Fibroblast of peridontal ligament (primary cell): ENCODE measurements around the gene OR52A1.

ENCODE experiments used
- DNase-seq: peaks from one replicate; pipeline ENCODE4 v3.0.0-alpha.2; 2010; ENCODE audit errors: extremely low read depth

Gene OR52A1

DNA sequence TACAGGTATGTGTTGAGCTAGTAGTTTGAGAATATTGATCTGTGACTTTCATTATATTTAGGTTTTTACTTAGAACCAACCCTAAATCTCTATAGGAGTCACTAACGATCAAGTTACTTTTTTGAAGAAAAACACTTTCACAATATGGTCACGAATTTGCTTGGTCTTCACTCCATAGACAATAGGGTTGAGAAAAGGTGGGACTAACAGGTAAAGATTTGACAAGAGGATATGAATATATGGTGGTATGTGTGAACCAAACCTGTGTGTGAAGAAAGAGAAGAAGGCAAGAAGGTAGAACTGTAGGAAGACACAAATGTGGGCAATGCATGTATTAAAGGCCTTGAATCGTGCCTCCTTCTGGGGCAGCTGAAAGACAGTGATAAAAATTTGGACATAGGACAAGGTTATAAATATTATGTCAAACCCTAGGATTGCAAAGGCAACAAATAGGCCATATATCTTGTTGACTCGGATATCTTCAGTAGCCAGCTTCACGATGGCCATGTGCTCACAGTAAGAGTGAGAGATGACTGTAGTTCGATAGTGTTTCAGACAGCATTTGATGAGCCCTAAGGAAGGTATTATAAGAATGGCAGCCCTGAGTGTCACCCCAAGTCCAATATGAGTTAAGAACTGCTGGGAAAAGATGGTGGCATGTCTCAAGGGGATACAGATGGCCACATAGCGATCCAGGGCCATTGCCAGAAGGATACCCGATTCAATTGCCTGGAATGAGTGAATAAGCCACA lies 22.8 kb downstream of the OR52A1 start:
- no peak for DNase-seq

DNA sequence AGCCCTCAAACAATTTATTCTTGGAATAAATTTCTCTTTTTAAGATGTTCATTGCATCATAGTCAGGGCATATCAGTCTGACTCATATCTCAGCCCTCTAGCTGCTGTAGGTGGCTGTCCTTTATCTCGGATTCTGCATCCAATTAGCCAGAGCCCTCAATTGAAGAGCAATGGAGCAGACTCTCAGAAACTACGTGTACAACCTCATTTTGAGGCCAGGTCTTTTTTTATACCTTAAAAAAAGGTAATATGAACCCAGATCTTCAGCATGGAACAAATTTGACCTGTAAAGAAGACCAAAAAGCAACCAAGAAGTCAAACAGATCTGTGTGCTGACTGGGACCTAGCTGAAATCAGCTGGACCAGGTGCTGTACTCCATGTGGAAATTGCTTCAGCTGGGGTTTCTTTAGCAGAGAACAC lies 25.1 kb downstream of the OR52A1 start:
- DNase-seq: peak; percentile 26

DNA sequence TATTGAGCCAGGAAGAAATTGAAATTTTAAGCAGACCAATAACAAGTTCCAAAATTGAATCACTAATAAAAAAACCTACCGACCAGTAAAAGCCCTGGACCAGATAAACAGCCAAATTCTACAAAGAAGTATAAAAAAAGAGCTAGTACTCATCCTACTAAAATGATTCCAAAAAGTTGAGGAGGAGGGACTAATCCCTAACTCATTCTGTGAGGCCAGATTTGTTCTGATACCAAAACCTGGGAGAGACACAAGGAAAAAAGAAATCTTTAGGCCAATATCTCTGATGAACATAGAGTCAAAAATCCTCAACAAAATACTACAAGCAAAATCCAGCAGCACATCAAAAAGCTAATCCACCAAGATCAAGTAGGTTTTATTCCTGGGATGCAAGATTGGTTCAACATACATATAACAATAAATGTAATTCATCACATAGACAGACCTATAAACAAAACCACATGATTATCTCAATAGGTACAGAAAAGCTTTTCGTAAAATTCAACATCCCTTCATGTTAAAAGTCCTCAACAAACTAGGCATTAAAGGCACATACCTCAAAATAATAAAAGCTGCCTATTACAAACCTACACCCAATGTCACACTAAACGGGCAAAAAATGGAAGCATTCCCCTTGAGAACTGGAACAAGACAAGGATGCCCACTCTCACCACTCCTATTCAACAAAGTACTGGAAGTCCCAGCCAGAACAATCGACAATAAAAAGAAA lies 29.5 kb downstream of the OR52A1 start:
- no peak for DNase-seq

DNA sequence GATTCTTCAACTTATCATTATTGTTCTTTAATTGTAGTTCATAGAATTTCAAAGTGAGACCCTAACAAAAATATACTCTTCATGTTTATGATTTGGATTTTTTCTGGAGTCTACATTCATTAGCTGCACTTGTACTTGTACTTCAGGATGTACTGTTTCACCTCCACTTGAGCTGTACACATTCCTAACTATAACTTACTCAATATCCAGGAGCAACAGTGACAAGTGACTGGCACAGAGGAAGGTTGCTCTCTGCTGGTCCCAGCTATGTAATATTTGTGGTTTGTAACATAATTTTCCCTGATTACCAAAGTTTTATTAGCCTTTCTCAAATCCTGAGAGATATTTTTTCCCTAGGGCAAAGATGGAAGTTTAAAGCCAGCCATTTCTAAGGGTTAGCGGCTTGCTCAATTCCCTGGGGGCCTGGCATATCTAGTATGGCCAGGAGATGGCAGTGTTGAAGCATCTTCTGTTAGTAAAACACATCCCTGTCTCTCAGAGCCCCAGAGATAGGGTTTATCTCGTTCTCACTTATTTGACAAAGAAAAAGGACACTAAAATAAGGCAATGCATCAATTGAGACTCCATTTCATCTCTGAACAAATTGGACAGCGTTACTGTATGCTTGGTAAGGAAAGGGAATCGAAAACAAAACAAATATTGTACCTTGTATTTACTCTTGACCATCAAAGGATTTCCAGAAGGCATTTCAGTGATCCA lies 30.6 kb downstream of the OR52A1 start:
- DNase-seq: peak; percentile 91

DNA sequence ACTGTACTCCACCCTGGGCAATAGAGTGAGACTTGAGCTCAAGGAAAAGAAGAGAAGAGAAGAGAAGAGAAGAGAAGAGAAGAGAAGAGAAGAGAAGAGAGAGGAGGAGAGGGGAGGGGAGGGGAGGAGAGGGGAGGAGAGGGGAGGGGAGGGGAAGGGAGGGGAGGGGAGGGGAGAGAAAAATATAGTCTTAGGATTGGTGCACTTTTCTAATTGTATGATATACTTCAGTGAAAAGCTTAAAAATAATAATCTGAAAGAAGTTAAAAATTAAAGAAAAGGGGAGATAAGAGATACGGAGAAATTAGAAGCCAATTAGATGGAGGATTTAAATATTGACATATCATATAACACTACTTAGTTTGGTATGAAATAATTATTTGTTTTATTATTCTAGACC lies 35.7 kb downstream of the OR52A1 start:
- no peak for DNase-seq

GRCh38 chr11:5117588-5117987 lies 37.0 kb downstream of the OR52A1 start:
- DNase-seq: no peak

- DNase-seq: no peak
Measured at GRCh38 chr11:5115339-5115738, 39.2 kb downstream of the OR52A1 start.

- DNase-seq: no peak
Measured at GRCh38 chr11:5107285-5107684, 47.3 kb downstream of the OR52A1 start.

DNA sequence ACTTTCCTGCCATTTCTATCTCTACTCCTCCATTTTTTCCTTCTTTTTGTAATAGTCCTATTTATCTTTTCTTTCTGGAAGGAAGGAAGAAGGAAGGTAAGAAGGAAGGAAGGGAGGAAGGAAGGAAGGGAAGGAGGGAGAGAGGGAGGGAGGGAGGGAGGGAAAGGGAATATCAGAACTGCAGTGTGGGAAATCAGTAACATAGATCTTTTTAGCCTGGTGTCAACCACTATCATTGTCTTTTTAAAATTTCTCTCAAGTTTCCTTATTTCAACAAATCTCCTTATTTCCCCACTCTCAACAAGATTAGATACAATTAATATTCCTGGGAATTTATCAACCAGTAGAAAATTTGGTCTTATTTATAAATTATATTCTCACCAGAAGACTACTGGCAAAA lies 51.5 kb downstream of the OR52A1 start:
- no peak for DNase-seq

GRCh38 chr11:5102246-5102645 lies 52.3 kb downstream of the OR52A1 start:
- DNase-seq: no peak

GRCh38 chr11:5096011-5096410 lies 58.5 kb downstream of the OR52A1 start:
- no peak for DNase-seq
